SU-DHL-6 (cell line): ENCODE data around the gene RBFOX1.

Source experiments
- H2AFZ ChIP-seq: fragments of 200-600 bp; sonication (generic); 2 replicates; pipeline ENCODE4 v1.6.1; 2014; ENCODE audit warnings: low read depth, mild to moderate bottlenecking, moderate library complexity, mixed read lengths, antibody characterized with exemption, low read length; ENCODE audit not compliant: severe bottlenecking
- H3F3A ChIP-seq: fragments of 200-600 bp; shearing (Covaris generic); 2 replicates; pipeline ENCODE4 v1.6.0; 2016; ENCODE audit warnings: antibody characterized with exemption, mild to moderate bottlenecking; ENCODE audit not compliant: insufficient read depth
- H3K27ac ChIP-seq: fragments of 200-600 bp; sonication (generic); 2 replicates; pipeline ENCODE4 v1.5.1; 2016; ENCODE audit warnings: low read depth, mild to moderate bottlenecking, low read length, moderate library complexity, mixed read lengths
- H3K27me3 ChIP-seq: fragments of 200-600 bp; sonication (generic), shearing (Covaris generic); 2 replicates; pipeline ENCODE4 v1.6.0; 2014; ENCODE audit warnings: mild to moderate bottlenecking, low read length
- H3K36me3 ChIP-seq: fragments of 200-600 bp; sonication (generic); 2 replicates; pipeline ENCODE4 v1.6.1; 2014; ENCODE audit warnings: mild to moderate bottlenecking, low read length, mixed read lengths
- H3K4me2 ChIP-seq: fragments of 300-600, 200-600 bp; shearing (Covaris generic), sonication (generic); 2 replicates; pipeline ENCODE4 v1.6.0; 2014; ENCODE audit warnings: low read length, low read depth, mild to moderate bottlenecking; ENCODE audit not compliant: poor library complexity, severe bottlenecking
- H3K4me3 ChIP-seq: fragments of 200-600 bp; sonication (generic); 2 replicates; pipeline ENCODE4 v1.5.1; 2014; ENCODE audit warnings: antibody characterized with exemption, low read length, mild to moderate bottlenecking, mixed read lengths; ENCODE audit not compliant: insufficient read depth, poor library complexity, severe bottlenecking
- H3K79me2 ChIP-seq: fragments of 200-600 bp; sonication (generic); 2 replicates; pipeline ENCODE4 v1.6.1; 2014; ENCODE audit warnings: mild to moderate bottlenecking, low read length, moderate library complexity; ENCODE audit not compliant: insufficient read depth
- H3K9ac ChIP-seq: fragments of 200-600 bp; sonication (generic); 2 replicates; pipeline ENCODE4 v1.7.0; 2014; ENCODE audit warnings: mild to moderate bottlenecking, low read length
- H3K9me2 ChIP-seq: fragments of 200-600 bp; sonication (generic); replicated peaks from 2 replicates; pipeline ENCODE4 v1.6.1; 2014; ENCODE audit warnings: low read length; ENCODE audit not compliant: insufficient read depth
- H3K9me3 ChIP-seq: fragments of 200-600 bp; sonication (generic); 2 replicates; pipeline ENCODE4 v1.6.1; 2014; ENCODE audit warnings: low read length, mixed read lengths; ENCODE audit not compliant: insufficient read depth
- H4K20me1 ChIP-seq: fragments of 200-600 bp; sonication (generic); 2 replicates; pipeline ENCODE4 v1.6.1; 2014; ENCODE audit warnings: low read depth, mild to moderate bottlenecking, antibody characterized with exemption, low read length, moderate library complexity, mixed read lengths
- CTCF ChIP-seq: fragments of 200-600 bp; sonication (generic); IDR thresholded peaks from one replicate; pipeline ENCODE4 v1.5.1; 2017; ENCODE audit warnings: antibody characterized with exemption, mild to moderate bottlenecking, low read length, moderate library complexity; ENCODE audit not compliant: insufficient read depth, poor library complexity, severe bottlenecking
- EZH2phosphoT487 ChIP-seq: fragments of 200-600 bp; sonication (generic), shearing (Covaris generic); conservative IDR thresholded peaks from 2 replicates; pipeline ENCODE4 v1.6.1; 2018; ENCODE audit warnings: mild to moderate bottlenecking, antibody characterized with exemption, low read length, moderate library complexity, mixed read lengths

Gene RBFOX1

GRCh38 chr16:7675628-7676027, 343.0 kb downstream of the RBFOX1 start:
- Histone ChIP-seq H3K9me2 (no peaks in the 10 kb centered on the region), H3K79me2 (no peaks in the 10 kb centered on the region), H3K36me3 (no peaks in the 10 kb centered on the region), H3K27me3 (no peaks in the 10 kb centered on the region), H3K27ac (no peak overlapping the region), H3K9ac (no peak overlapping the region), H2AFZ (no peak overlapping the region), H3K4me3 (no peak overlapping the region), H3K4me2 (no peak overlapping the region), H3K9me3 (no peaks in the 10 kb centered on the region), H3F3A (no peaks in the 10 kb centered on the region), H4K20me1 (no peaks in the 10 kb centered on the region)
- TF ChIP-seq EZH2phosphoT487, result no peak
- TF ChIP-seq CTCF, result no peak

GRCh38 chr16:7680296-7680695, 347.7 kb downstream of the RBFOX1 start:
- Histone ChIP-seq H3K27me3 (no peaks in the 10 kb centered on the region), H3K9ac (no peak overlapping the region), H3K27ac (no peak overlapping the region), H3K4me2 (no peak overlapping the region), H3K79me2 (no peaks in the 10 kb centered on the region), H3K36me3 (no peaks in the 10 kb centered on the region), H3K9me2 (no peaks in the 10 kb centered on the region), H3K4me3 (no peak overlapping the region), H4K20me1 (no peaks in the 10 kb centered on the region), H3K9me3 (no peaks in the 10 kb centered on the region), H3F3A (no peaks in the 10 kb centered on the region), H2AFZ (no peak overlapping the region)
- no peak for TF ChIP-seq EZH2phosphoT487
- no peak for TF ChIP-seq CTCF

DNA sequence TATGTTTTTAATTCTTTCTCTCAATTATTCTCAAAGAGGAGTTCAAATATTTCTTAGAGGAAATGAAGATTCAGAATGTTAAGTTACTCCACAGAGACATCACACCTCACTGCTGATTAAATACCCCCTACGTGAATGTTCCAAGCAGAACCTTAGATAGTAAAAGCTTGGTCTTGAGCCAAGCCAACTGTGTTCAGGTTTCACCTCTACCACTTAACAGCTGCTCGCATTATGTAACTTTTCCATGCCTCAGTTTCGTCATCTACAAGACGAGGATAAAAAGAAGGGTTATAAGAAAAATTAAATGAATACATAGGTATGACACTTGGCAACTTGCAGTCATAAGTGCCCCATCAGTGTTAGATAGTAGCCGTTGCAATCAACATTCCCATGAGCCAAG, 356.2 kb downstream of the RBFOX1 start:
- Histone ChIP-seq H3K4me3 (no peak overlapping the region), H3F3A (no peaks in the 10 kb centered on the region), H3K27me3 (no peaks in the 10 kb centered on the region), H3K27ac (no peak overlapping the region), H3K9me3 (no peaks in the 10 kb centered on the region), H3K79me2 (no peaks in the 10 kb centered on the region), H3K4me2 (no peak overlapping the region), H3K9me2 (no peaks in the 10 kb centered on the region), H3K9ac (no peak overlapping the region), H3K36me3 (no peaks in the 10 kb centered on the region), H2AFZ (no peak overlapping the region), H4K20me1 (no peaks in the 10 kb centered on the region)
- TF ChIP-seq EZH2phosphoT487 (no peak), CTCF (no peak)

GRCh38 chr16:7689234-7689633, 356.6 kb downstream of the RBFOX1 start:
- Histone ChIP-seq H3K36me3 (no peaks in the 10 kb centered on the region), H3F3A (no peaks in the 10 kb centered on the region), H4K20me1 (no peaks in the 10 kb centered on the region), H3K79me2 (no peaks in the 10 kb centered on the region), H3K4me3 (no peak overlapping the region), H3K27ac (no peak overlapping the region), H2AFZ (no peak overlapping the region), H3K9ac (no peak overlapping the region), H3K4me2 (no peak overlapping the region), H3K9me2 (no peaks in the 10 kb centered on the region), H3K27me3 (no peaks in the 10 kb centered on the region), H3K9me3 (no peaks in the 10 kb centered on the region)
- TF ChIP-seq CTCF (no peak), EZH2phosphoT487 (no peak)
